Endothelial cell (in vitro differentiated cells): ENCODE measurements around the gene FAM3B. TPM values are rescaled to one million over a fixed set of nuclear protein-coding genes. Genes with fewer than 3 reads are reported as not detected.

ENCODE experiments used
- DNase-seq: peaks from one replicate; pipeline ENCODE4 v3.0.0; 2021; ENCODE audit warnings: low spot score
- H3K27ac Mint-ChIP-seq: one replicate; pipeline ENCODE4 v1.8.0; 2021; ENCODE audit warnings: mixed read lengths, inconsistent platforms; ENCODE audit not compliant: unreplicated experiment
- H3K27me3 Mint-ChIP-seq: one replicate; pipeline ENCODE4 v1.8.0; 2021; ENCODE audit warnings: mild to moderate bottlenecking, moderate library complexity, mixed read lengths, inconsistent platforms; ENCODE audit not compliant: unreplicated experiment
- H3K36me3 Mint-ChIP-seq: one replicate; pipeline ENCODE4 v1.8.0; 2021; ENCODE audit warnings: mild to moderate bottlenecking, low read depth, mixed read lengths, inconsistent platforms; ENCODE audit not compliant: unreplicated experiment
- H3K4me1 Mint-ChIP-seq: one replicate; pipeline ENCODE4 v1.8.0; 2021; ENCODE audit warnings: mild to moderate bottlenecking, mixed read lengths, inconsistent platforms; ENCODE audit not compliant: unreplicated experiment
- H3K4me3 Mint-ChIP-seq: one replicate; pipeline ENCODE4 v1.8.0; 2021; ENCODE audit warnings: mild to moderate bottlenecking, mixed read lengths, inconsistent platforms; ENCODE audit not compliant: unreplicated experiment
- H3K9me3 Mint-ChIP-seq: one replicate; pipeline ENCODE4 v1.8.0; 2021; ENCODE audit warnings: mixed read lengths, inconsistent platforms; ENCODE audit not compliant: unreplicated experiment
- total RNA-seq: library from RNA; stranded (reverse); fragmentation: NEBNext Ultra II Directional; extraction: Animal tissue kit (Norgen Biotek cat#: 25700); gene quantifications from one replicate; pipeline ENCODE4 v1.2.1, GENCODE V29; 2021; ENCODE audit not compliant: unreplicated experiment
- TF ChIP-seq, protein P1 (sequence below): fragments of 200-600 bp; sonication (generic); IDR thresholded peaks from one replicate; pipeline ENCODE4 v1.5.0; 2021; ENCODE audit warnings: antibody characterized with exemption; ENCODE audit not compliant: unreplicated experiment

Gene FAM3B
- total RNA-seq, 1 donor from 2014 or later, result 0.33 TPM

DNA sequence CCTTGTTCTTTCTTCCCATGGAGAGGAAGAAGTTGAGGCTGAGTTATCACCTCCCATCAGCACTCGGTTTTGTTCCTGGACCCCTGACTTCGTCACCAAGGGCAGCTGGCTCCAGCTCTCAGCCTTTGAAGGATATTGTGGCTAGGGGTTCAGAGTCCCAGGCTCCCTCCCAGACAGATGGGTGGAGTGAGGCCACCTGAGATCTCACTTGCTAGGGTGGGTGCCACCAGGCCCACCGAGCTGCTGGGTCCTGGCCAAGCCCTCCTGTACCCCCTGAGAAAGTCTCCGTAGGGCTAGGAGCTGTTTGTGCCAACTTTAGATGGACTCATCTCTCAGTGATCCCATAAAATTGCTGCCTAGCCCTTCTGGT, 52.1 kb downstream of the FAM3B start:
- Mint-ChIP-seq H3K4me1 (peaks cover 5% of the 10 kb centered on the region), H3K9me3 (no peaks in the 10 kb centered on the region), H3K27me3 (peaks cover 5% of the 10 kb centered on the region), H3K4me3 (no peak overlapping the region), H3K27ac (no peak overlapping the region), H3K36me3 (no peaks in the 10 kb centered on the region)
- TF ChIP-seq, protein P1, sequence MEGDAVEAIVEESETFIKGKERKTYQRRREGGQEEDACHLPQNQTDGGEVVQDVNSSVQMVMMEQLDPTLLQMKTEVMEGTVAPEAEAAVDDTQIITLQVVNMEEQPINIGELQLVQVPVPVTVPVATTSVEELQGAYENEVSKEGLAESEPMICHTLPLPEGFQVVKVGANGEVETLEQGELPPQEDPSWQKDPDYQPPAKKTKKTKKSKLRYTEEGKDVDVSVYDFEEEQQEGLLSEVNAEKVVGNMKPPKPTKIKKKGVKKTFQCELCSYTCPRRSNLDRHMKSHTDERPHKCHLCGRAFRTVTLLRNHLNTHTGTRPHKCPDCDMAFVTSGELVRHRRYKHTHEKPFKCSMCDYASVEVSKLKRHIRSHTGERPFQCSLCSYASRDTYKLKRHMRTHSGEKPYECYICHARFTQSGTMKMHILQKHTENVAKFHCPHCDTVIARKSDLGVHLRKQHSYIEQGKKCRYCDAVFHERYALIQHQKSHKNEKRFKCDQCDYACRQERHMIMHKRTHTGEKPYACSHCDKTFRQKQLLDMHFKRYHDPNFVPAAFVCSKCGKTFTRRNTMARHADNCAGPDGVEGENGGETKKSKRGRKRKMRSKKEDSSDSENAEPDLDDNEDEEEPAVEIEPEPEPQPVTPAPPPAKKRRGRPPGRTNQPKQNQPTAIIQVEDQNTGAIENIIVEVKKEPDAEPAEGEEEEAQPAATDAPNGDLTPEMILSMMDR, result no peak
- DNase-seq, result no peak

DNA sequence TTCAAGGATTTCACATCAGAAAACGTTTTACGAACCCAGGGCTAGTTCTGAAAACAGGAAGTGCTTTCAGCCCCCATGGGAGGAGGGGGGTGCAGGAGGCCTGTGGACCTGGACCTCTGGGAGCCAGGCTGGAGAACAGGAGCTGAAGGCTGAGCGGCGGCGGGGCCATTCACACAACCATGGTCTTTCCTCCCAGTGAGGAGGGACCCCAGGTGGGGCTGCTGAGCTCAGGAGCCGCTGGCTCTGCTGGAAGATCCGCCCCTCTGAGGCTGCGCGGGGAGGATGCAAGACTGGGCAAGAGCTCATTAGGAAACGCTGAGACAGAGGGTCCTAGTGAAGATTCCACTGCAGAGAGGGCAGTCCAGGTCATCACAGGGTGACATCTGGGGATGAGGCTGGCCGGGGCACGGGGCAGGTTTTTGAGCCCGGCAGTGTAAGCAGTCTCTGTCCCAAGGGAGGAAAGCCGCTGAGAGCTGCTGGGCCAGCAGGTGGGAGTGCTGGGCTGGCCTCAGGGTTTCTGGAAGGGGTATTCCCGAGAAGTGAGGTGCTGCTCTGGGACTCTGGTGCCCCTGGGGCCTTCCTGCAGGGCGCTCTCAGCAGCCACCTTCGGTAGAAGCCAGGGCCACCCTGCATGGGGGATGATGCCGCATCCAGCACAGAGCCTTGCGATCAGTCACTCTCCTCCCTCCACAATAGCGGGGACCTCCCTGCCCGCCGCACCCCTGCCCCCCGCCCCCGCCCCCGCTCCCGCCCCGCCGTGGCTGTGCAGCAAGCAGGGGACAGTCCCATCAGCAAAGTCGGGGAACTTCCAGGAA, 52.7 kb downstream of the FAM3B start:
- Mint-ChIP-seq H3K36me3 (no peaks in the 10 kb centered on the region), H3K9me3 (no peaks in the 10 kb centered on the region), H3K4me1 (peaks cover 5% of the 10 kb centered on the region), H3K27ac (no peak overlapping the region), H3K4me3 (peak overlapping the region; percentile 80), H3K27me3 (peaks cover 5% of the 10 kb centered on the region)
- TF ChIP-seq, protein P1, result no peak
- DNase-seq, result peak; percentile 51

DNA sequence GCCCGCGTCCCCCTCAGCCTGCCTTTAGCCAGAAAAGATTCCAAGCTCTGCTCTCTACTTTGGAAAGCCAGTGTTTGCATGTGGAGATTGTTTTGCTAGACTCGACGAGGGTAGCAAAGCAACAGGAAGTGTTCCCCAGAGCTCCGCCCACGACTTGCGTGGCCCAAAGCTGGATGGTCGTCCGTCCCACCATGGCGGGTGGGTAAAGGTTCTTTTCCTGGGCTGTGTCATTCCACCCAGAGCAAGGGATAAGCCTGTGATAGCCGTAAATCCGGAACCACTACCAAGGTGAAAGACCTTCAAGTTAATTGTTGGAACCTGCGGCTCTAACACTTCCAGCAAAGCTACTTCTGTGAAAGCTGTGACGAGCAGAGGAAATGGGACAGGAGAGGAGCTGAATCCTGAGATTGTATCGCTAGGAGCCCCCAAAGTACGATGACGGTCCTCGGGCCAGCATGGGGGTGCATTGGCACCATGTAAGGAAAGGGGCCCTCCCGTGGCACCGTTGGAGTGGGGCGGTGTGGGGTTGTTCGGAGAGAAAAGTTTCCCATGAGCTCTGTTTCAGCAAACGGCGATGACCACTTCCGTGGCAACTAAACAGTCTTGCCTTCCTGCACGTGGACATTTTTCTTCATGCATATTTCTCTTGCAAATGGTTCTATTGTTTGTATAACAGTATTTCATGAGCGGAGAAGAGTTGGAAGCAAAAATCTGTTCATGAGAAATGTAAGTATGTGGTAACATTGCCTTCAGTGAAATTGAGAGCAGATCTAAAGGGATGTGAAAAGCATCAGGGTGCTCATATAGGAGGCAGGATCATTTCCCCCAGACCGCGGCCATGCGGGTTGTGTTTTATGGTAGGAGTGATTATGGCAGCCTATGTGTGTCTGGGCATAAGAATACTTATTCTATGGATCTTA, 53.6 kb downstream of the FAM3B start:
- peaks cover 8% of the 10 kb centered on the region for H3K27me3 Mint-ChIP-seq
- no peak for DNase-seq
- no peak overlapping the region for H3K27ac Mint-ChIP-seq
- no peaks in the 10 kb centered on the region for H3K36me3 Mint-ChIP-seq
- peak overlapping the region; percentile 79 for H3K4me3 Mint-ChIP-seq
- TF ChIP-seq, protein P1, result no peak
- H3K4me1 Mint-ChIP-seq, result peaks cover 5% of the 10 kb centered on the region
- H3K9me3 Mint-ChIP-seq, result no peaks in the 10 kb centered on the region

DNA sequence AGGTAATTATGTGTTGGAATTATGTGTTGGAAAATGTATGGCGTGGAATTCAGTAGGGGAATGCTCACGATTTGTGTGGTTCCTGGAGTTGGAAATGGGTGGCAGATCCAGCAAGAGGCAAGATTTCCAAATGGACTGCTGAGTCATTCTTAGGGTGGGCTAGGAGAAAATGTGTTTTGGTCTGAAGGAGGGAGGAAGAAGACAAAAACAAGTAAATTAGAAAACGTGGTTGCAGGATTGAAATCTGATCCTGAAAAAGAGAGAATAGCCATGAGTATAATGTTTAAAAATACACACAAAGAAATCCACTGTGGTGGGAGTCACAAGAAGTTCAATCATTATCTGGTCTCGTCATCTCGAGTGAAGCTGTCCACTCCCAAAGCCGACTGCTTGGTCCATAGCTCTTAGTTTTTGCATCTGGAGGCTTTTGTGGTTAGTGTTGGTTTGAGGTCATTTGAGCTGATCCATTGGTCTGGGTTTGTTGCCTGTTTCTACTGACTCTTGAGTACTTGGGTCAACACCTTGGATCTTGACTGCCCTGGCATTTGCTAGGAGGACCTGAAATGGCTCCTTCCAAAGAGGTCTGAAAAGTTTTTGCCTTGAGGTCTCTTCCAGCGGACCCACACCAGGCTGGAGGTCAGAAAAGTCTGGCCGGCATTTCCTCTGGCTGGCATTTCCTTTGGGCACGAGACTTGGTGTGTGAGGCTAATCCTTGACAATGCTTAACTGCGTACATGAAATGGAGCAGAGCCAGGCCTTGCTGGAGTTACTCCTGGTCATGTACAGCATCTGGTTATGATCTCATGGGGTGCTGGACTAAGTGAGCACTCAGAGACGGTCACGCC, 54.5 kb downstream of the FAM3B start:
- Mint-ChIP-seq H3K36me3 (no peaks in the 10 kb centered on the region), H3K4me1 (peaks cover 5% of the 10 kb centered on the region)

More for the DNA sequence above, 54.5 kb downstream of the FAM3B start:
- DNase-seq, result no peak
- peaks cover 8% of the 10 kb centered on the region for H3K27me3 Mint-ChIP-seq
- H3K9me3 Mint-ChIP-seq, result no peaks in the 10 kb centered on the region
- no peak overlapping the region for H3K4me3 Mint-ChIP-seq
- no peak overlapping the region for H3K27ac Mint-ChIP-seq
- TF ChIP-seq, protein P1, result no peak
